GM21526 (cell line): Measurements from ENCODE around the gene ZNF580.

Source experiments
- ATAC-seq: cut with Tn5 transposase; IDR thresholded peaks from one replicate; pipeline ENCODE4 v1.9.1; 2021; ENCODE audit warnings: moderate library complexity; ENCODE audit not compliant: unreplicated experiment, low FRiP score

The ZNF580 gene

DNA sequence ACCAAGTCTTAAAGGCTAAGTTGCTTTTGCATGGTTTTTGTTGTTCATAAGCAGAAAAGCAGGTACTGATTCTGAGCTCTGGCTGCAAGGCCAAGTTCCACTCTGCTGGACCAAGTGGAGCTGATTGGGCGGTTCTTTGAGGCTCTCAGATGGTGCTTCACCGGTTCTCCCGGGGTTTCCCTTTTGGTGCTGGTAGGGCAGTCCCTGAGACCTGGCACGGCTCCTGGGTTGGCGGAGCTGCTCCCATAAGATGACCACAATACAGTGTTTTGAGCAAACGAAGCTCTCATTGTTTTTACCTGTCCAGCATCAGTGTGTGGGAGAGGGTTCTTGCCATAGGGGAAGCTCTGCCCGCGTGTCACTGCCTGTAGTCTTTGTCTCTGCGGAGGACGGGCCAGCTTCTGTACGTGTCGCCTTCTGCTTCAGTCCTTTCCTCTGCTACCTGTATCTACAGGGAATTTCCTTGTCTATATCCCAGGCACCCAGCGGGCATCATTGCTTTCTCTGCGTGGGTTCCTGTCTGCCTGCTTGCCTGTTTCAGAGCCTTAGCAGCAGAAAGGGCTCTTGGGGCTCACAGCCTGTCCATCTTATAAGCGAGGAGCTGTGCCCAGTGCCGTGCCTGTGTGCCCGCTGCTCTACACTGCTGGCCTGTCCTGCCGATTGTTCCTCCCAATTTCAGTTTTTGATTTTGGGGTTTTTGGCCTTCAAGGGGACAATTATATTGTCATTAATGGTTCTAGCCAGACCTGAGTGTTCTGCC is 16.4 kb downstream of the ZNF580 start:
- ATAC-seq: no peak

DNA sequence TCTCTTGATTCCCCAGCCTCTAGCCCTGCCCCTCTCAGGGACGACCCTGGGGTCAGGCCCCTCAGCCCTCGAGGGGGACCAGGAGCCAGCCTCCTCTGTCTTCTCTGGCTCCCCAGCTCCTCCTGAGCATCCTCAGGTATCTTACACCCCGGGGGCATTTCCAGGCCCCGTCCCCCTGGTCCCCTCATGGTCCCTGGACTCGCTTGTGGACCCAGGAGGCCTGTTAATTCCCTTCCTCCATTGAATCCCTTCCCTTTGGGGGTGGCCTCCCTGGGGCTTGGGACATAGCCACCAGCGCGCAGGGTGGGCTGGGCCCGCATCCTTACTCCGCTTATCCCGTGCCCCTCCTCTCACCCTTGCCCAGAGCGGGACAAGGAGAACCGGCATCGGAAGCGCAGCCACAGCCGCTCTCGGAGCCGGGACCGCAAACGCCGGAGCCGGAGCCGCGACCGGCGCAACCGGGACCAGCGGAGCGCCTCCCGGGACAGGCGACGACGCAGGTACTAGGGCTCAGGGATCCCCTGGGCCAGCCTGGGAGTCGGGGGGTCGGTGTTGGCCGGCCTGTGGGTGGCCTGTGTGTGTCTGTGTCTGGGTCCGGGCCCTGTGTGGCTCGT is 18.2 kb downstream of the ZNF580 start:
- ATAC-seq: no peak

DNA sequence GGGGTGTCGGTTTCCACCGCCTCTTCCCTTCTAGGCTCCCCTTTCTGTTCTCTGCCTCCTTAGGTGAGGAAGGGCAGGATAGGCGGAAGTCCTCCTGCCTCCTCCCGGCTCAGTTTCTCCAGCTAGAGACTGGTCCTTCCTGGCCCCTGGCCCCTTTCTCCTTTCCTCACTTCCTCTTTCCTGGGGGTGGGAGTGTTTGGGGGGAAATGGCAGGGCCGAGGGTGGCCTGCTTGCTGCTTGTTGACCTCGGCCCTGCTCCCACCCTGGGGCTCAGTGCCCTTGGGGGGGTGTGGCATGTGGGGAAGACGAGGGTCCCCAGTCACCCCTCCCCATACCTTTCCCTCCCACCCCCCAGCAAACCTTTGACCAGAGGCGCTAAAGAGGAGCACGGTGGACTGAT is 19.0 kb downstream of the ZNF580 start:
- ATAC-seq: no peak

DNA sequence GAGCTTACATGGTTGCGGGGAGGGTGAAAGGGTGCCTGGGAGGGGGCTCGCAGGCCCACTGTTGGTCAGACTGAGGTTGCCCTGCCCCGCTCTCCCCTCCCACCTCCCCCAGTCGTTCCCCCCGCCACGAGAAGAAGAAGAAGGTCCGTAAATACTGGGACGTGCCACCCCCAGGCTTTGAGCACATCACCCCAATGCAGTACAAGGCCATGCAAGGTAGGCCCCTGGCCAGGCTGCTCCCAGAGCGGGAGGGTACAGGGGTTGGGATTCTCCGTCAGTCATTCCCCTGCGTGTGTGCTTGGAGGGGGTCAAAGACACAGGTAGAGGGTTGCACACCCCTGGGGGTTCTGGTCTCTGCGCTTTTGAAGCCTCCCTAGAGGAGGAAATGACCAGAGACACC is 19.6 kb downstream of the ZNF580 start:
- ATAC-seq: no peak

DNA sequence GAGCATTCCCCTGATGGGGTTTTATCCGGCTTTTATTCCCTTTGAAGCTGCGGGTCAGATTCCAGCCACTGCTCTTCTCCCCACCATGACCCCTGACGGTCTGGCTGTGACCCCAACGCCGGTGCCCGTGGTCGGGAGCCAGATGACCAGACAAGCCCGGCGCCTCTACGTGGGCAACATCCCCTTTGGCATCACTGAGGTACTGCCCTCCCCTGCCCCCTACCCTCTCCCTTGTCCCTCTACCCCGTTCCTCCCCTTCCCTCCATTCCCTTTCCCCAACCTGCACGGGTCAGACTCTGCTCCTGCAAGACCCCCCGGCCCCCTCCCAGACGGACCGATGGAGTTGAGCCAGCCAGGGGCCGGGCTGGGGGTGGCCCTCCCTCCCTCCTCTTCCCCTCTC is 20.2 kb downstream of the ZNF580 start:
- no peak for ATAC-seq

DNA sequence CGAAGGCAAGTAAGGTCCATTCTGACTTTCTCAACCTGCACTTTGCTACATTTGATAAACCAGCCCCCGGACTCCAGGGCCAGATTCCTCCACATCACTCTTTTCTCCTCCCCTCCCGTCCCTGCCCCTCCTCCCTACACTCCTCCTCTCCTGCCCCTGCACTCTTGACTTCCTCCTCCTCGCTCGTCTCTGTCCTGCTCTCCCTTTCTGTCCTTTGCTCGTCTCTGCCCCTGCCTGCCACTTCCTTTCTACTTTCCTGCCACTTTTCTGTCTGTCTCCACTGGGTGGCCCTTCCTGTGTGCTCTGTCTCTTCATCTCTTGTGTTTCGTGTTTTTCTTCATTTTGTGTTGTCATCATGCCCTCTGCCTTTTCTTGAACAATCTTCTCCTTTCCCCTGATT is 21.0 kb downstream of the ZNF580 start:
- no peak for ATAC-seq

DNA sequence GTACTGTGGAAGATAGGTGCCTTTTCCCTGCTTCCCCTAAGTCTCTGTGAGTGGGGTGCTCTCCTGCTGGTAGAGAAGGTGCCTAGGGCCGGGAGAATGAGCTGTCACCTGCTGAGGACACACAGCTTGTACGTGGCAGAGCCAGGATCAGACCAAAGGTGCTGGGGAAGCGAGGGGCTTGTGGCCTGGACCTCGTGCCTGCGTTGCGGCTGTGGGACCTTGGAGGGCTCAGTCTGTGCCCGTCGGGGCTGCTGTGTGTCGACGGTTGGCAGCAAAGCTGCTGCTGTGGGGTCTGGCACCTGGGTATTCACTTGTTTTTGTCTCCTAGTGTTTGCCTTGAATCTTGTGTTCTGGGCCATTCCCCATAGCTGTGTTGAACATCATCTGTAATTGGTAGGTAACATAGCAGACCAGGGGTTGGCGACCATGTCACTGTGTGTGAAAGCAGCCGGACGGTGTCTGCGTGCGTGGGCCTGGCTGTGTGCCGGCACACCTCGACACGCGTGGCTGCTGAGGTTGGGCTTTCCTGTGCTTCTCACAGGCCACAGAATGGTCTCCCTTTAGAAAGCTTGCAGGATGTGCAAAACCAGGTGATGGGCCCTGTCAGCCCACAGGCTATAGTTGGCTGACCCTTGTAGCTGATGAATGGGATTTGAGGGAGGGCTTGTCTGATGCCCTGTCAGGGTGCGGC is 23.2 kb downstream of the ZNF580 start:
- ATAC-seq: no peak

DNA sequence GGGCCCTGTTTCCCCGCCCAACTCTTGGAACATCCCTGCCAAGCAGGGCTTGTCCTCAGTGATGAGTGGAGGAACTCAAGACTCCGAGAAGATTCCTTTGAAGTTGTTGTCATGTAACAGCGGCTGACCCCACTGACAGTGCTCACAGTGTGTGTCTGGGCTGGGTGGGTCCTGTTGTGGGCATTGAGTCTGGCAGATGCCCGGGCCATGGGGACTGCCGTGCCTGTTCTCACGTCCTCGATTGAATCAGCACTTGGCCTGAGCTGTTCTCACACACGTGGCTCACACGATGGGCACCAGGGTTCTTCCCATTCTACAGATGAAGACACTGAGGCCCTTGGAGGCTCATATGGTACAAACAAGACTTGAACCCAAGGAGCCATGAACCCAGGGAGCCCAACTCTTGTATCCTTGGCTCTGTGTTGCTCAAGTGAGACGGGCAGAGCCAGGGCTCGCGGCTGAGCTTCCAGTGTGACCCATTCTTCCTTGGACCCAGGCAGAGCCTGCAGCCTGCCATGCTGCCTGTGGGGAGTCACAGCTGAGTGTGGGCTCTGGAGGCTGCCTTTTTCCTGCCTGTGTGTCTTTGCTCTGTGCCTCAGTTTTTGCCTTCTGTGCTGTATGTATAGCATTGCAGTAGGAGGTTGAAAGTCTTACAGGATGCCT is 25.7 kb downstream of the ZNF580 start:
- no peak for ATAC-seq

DNA sequence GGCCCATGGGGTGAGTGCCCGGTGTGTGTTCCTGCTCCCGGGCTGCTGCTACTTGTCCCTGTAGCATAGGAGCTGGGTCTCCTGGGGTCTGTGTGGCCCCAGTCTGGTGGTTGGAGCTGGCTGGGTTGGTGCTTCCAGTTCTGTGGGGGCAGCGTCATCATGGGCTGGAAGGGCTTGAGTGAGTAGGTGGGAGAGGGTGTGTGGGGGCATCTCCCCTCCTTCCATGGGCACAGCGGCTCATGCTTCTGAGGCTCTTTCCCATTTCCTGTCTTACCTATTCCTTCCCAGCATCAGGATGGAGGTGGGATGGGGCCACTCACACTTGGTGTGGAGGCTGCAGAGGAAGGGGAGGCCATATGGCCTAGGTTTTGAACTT is 26.2 kb downstream of the ZNF580 start:
- no peak for ATAC-seq

DNA sequence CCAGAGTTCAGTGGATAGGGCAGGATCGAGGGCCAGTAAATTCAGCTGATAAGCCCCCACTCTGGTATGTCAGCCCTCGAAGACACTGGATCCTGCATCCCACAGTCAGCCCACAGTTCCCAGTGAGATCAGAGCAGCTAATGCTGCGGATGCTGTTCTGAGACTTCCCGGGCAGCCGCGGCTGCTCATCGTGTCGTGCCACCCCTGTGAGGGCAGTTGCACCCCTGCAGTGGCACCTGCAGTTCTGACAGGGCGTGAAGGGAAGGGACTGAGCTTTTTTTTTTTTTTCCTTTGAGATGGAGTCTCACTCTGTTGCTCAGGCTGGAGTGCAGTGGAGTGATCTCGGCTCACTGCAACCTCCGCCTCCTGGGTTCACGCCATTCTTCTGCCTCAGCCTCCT is 26.7 kb downstream of the ZNF580 start:
- ATAC-seq: no peak

DNA sequence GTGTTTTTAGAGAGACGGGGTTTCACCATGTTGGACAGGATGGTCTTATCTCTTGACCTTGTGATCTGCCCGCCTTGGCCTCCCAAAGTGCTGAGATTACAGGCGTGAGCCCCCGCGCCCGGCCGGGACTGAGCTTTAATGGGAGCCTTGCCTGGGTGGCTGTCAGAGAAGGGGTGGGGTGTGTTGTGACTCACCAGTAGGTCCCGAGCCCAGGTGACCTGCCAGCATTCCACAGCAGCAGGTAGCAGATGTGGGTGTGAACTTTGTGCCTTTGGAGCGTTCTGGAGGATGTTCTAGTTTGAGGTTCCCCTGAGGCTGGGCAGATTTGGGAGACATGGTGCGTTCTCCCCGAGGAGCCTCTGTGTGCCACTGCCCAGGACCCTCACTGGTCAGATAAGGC is 27.2 kb downstream of the ZNF580 start:
- no peak for ATAC-seq

DNA sequence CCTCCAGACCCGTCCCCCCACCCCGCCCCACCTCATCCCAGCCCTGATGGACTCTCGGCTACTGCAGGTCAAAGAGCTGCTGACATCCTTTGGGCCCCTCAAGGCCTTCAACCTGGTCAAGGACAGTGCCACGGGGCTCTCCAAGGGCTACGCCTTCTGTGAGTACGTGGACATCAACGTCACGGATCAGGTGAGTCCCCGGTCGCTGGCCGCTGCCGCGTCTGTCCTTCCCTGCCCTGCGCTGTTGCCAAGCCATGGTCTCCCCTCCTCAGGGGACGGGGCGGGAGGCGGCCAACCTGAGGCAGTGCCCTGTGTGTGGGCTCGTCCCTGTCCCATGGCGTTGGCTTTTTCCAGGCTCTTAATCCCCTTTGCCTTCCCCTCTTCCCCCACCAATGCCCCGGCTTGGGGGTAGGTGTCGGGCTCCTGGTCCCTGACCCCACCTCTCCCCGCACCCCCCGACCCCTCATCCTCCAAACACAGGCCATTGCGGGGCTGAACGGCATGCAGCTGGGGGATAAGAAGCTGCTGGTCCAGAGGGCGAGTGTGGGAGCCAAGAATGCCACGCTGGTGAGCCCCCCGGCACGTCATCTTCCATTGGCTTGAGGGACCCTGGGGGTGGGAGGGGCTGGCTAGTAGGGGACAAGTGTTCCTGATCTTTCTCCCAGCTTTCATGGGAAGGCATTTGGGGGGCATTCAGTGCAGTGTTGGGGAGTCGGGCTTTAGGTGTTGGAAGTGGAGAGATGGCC is 28.0 kb downstream of the ZNF580 start:
- ATAC-seq: no peak

DNA sequence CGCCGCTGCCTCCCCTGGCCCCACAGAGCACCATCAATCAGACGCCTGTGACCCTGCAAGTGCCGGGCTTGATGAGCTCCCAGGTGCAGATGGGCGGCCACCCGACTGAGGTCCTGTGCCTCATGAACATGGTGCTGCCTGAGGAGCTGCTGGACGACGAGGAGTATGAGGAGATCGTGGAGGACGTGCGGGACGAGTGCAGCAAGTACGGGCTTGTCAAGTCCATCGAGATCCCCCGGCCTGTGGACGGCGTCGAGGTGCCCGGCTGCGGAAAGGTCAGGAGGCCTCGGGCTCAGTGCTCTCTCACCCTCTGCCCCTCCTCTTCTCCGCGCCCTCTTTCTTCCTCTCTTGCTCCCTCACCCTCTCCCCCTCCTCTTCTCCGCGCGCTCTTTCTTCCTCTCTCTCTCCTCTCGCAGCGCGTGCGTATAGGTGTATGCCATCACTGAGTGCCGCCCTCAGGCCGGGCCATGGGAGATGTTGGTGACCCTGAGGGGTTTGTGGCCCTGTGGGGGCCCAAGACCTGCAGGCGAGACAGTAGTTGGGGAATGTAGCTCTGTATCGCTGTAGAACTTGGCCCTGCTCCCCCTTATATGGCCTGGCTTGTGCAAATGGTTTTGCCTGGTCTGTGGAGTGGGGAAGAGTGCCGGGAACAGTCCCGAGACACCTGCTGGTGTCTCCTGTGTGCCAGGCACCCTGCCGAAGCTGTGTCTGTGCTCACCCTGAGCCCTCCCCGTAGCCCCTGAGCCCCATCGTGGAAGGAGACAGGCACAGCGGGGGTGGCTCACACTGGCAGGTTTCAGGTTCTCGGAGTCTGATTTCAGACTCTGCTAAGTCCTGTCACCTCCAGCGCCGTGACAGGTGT is 28.8 kb downstream of the ZNF580 start:
- no peak for ATAC-seq

DNA sequence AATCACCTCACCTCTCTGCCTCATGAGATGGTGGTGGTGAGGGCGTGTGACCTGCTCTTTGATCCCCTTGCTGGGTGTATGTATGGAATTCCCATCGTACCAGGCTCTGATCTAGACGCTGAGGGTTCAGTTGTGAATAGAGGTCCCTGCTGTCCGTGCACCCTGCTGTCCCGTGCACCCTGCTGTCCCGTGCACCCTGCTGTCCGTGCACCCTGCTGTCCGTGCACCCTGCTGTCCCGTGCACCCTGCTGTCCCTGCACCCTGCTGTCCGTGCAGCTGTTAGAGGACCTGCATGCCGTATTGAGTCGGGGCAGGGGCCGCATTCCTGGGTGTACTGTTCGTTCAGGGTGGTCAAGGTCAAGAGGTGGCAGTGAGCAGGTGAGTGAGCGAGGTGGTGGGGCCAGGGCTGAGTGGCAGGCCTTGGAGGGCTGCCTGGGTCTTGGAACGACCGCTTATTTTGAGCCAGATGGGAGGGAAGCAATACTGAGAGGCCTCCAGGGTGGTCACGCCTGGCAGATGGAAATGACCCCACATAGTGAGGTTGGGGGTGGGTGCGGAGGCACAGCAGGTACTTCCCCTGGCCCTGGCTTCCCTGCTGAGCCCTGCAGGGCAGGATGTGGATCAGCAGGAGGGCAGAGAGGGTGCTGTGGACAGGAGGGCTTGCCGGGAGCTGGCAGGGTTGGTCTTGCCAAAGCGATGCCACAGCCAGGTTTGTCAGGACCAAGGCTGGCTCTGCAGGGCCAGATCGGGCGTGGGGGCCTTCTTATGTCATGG is 29.7 kb downstream of the ZNF580 start:
- ATAC-seq: no peak

DNA sequence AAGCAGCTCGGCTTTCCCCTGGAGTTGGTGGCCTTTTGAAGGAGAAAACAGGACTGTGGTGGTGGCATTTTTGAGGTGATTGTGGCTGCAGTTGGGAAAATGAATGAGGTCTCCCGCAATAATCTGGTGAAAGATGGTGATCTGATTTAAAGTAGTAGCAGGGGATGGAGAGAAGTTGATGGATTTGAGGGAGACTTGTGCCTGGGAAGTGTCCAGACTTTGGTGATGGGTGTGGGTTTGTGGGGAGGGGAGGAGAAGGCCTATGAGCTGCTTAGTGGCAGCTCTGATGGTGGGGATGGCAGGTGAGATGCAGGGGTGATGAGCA is 30.2 kb downstream of the ZNF580 start:
- ATAC-seq: no peak

DNA sequence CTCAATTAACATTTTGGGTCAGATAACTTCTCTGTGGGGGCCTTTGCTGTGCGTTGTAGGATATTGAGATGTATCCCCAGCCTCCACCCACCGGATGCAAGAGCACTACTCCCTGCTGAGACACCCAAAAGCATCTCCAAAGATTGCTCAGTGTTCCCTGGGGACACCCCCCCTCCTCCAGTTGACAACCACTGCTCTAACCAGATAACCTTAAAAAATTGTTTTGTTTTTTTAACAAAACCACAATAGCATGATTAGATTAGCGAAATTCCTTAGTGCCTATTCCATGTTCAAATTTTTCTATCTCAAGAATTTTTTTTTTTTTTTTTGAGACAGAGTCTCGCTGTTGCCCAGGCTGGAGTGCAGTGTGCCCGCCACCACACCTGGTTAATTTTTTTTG is 31.6 kb downstream of the ZNF580 start:
- ATAC-seq: no peak

DNA sequence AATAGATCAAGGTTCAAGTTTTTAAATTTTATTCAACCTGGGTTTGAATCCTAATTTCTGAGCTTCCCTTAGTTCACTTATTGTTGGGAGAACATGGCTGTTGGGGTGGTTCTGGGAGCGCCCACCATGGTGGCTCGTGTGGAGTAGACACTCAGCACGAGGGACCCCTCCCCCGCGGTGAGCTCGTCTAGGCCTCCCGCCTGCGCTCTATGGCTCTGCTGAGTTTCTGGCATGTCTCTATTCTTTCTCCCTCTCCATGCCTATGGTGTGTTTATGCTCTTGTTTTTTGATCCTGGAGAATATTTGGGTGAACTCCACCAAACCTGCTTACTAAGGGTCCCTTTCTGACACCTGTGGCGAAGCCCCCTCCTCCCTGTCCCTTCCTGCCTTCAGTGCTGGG is 32.7 kb downstream of the ZNF580 start:
- ATAC-seq: no peak

DNA sequence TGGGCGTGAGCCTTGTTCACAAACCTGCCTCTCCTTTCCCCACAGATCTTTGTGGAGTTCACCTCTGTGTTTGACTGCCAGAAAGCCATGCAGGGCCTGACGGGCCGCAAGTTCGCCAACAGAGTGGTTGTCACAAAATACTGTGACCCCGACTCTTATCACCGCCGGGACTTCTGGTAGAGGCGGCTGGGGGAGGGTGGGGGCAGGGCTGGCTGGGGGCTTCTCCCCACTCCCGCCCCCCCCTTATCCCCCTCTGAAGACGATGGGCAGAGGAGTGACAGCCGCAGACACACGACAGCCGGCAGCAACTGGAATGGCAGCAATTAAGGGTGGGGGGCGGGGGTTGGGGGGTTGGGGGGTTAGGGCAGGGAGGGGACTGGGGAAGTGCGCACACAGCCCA is 33.1 kb downstream of the ZNF580 start:
- ATAC-seq: no peak

DNA sequence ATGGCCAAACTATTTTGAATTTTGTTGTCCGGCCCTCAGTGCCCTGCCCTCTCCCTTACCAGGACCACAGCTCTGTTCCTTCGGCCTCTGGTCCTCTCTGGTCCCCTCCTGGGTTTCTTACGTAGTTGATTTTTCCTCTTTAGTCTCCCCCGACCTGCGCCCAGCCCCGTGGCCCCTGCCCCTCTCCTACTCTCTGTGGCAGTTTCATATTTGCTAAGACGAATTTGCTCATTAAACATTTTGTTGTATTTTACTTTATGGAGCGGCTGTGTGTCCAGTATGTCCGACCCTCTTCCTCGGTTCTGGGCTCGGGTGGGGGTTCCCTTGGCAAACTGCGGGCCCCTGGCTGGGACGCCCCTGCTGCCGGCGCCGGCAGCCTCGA is 33.6 kb downstream of the ZNF580 start:
- ATAC-seq: no peak
